ENCODE measurements around the gene HDAC4. TPM values are rescaled to one million over a fixed set of nuclear protein-coding genes. Genes with fewer than 3 reads are reported as not detected.

Gene HDAC4
- total RNA-seq, 1 experiment from 2014 or later = 5.5 TPM

- DNase-seq (ENCODE audit: low read depth) = no peak
Measured at GRCh38 chr2:239156516-239157265, 244.1 kb downstream of the HDAC4 start.

- DNase-seq (ENCODE audit: low read depth) = no peak
Measured at GRCh38 chr2:239155806-239156480, 244.9 kb downstream of the HDAC4 start.

GRCh38 chr2:239154971-239155805, 245.6 kb downstream of the HDAC4 start:
- no peak for DNase-seq (ENCODE audit: low read depth)

- DNase-seq (ENCODE audit: low read depth) = no peak
Measured at GRCh38 chr2:239153806-239154591, 246.8 kb downstream of the HDAC4 start.

GRCh38 chr2:239152916-239153305, 247.9 kb downstream of the HDAC4 start:
- no peak for DNase-seq (ENCODE audit: low read depth)

- no peak for DNase-seq (ENCODE audit: low read depth)
Measured at GRCh38 chr2:239152239-239152915, 248.4 kb downstream of the HDAC4 start.

GRCh38 chr2:239151201-239152131, 249.4 kb downstream of the HDAC4 start:
- DNase-seq (ENCODE audit: low read depth) = no peak

GRCh38 chr2:239150125-239151011, 250.5 kb downstream of the HDAC4 start:
- DNase-seq (ENCODE audit: low read depth) = no peak

- DNase-seq (ENCODE audit: low read depth) = no peak
Measured at GRCh38 chr2:239149501-239149900, 251.3 kb downstream of the HDAC4 start.

- no peak for DNase-seq (ENCODE audit: low read depth)
Measured at GRCh38 chr2:239148495-239149200, 252.2 kb downstream of the HDAC4 start.

GRCh38 chr2:239147376-239147775, 253.4 kb downstream of the HDAC4 start:
- no peak for DNase-seq (ENCODE audit: low read depth)

GRCh38 chr2:239146741-239147181, 254.1 kb downstream of the HDAC4 start:
- DNase-seq (ENCODE audit: low read depth) = no peak

GRCh38 chr2:239146011-239146641, 254.7 kb downstream of the HDAC4 start:
- no peak for DNase-seq (ENCODE audit: low read depth)

- no peak for DNase-seq (ENCODE audit: low read depth)
Measured at GRCh38 chr2:239145601-239146000, 255.2 kb downstream of the HDAC4 start.

- no peak for DNase-seq (ENCODE audit: low read depth)
Measured at GRCh38 chr2:239145106-239145505, 255.7 kb downstream of the HDAC4 start.

- DNase-seq (ENCODE audit: low read depth) = no peak
Measured at GRCh38 chr2:239144713-239144999, 256.2 kb downstream of the HDAC4 start.

- peak; percentile 35 for DNase-seq (ENCODE audit: low read depth)
Measured at GRCh38 chr2:239143858-239144712, 256.7 kb downstream of the HDAC4 start.

All from Daoy (cell line).